HG02798 (cell line): ENCODE data around the gene SUGP1.
A peak's percentile ranks its signal among the peaks of the same experiment; 100 is the strongest.
"Not testable (repeated sequence)": the region's sequence is repeated elsewhere in the genome, so short reads cannot be mapped to it uniquely, and the experiment has no call there.

Source experiments
- ATAC-seq: cut with Tn5 transposase; IDR thresholded peaks from one replicate; pipeline ENCODE4 v1.9.1; 2021; ENCODE audit warnings: mild to moderate bottlenecking; ENCODE audit not compliant: unreplicated experiment, poor library complexity

Gene SUGP1, protein sequence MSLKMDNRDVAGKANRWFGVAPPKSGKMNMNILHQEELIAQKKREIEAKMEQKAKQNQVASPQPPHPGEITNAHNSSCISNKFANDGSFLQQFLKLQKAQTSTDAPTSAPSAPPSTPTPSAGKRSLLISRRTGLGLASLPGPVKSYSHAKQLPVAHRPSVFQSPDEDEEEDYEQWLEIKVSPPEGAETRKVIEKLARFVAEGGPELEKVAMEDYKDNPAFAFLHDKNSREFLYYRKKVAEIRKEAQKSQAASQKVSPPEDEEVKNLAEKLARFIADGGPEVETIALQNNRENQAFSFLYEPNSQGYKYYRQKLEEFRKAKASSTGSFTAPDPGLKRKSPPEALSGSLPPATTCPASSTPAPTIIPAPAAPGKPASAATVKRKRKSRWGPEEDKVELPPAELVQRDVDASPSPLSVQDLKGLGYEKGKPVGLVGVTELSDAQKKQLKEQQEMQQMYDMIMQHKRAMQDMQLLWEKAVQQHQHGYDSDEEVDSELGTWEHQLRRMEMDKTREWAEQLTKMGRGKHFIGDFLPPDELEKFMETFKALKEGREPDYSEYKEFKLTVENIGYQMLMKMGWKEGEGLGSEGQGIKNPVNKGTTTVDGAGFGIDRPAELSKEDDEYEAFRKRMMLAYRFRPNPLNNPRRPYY

DNA sequence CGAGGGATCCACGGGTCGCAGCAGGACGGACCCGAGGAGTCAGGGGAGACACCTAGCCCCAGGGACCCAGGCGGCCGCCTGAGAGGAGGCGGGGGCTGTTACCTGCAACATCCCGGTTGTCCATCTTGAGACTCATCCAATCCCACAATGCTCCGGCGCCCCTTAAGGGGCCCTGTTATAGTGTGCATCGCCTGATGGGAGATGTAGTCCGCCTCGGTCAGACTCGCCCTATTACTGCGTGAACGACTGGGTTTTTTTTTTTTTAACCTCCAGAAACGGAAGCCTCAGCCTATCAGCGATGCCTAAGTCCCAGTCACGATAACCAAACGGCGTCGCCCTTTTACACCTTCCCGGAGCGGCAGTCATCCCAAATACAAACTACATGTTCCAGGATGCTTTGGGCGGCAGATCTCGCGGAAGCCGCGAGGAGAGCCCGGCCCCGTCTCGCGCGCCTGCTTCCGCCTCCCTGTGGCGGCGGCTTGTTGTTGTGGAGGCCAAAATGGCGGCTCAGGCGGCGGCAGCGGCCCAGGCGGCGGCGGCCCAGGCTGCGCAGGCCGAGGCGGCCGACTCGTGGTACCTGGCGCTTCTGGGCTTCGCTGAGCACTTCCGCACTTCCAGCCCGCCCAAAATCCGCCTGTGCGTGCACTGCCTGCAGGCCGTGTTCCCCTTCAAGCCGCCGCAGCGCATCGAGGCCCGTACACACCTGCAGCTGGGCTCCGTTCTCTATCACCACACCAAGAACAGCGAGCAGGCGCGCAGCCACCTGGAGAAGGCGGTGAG, at the start of gene SUGP1, which contains the start of gene MAU2:
Gene SUGP1, minus strand, starts transcription at position 149 of the 780 bp plus-strand sequence. Its CDS starts 13 bp downstream, at position 136.
Gene MAU2, plus strand, starts transcription at position 469 of the 780 bp plus-strand sequence. Its CDS starts 31 bp downstream, at position 500.
- peak; percentile 90 for ATAC-seq

DNA sequence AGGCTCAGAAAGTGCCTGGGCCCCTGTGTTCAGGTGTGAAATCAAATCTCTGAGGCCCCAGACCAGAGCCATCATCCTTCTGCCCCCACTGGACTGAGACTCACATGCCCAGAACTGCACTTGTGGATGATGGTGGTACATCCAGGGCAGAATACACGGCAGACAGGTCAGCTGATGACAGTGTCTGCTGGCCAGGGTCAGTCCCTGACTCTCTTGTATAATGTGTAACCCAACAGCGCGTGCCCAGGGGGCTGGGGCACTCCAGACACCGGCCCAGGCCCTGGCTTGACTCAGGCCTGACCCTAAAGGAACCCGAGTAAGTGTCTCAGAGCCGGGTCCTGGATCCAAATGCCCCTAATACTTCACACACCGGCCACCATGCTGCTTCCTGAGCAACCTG, 47.8 kb upstream of the SUGP1 start:
- no peak for ATAC-seq

DNA sequence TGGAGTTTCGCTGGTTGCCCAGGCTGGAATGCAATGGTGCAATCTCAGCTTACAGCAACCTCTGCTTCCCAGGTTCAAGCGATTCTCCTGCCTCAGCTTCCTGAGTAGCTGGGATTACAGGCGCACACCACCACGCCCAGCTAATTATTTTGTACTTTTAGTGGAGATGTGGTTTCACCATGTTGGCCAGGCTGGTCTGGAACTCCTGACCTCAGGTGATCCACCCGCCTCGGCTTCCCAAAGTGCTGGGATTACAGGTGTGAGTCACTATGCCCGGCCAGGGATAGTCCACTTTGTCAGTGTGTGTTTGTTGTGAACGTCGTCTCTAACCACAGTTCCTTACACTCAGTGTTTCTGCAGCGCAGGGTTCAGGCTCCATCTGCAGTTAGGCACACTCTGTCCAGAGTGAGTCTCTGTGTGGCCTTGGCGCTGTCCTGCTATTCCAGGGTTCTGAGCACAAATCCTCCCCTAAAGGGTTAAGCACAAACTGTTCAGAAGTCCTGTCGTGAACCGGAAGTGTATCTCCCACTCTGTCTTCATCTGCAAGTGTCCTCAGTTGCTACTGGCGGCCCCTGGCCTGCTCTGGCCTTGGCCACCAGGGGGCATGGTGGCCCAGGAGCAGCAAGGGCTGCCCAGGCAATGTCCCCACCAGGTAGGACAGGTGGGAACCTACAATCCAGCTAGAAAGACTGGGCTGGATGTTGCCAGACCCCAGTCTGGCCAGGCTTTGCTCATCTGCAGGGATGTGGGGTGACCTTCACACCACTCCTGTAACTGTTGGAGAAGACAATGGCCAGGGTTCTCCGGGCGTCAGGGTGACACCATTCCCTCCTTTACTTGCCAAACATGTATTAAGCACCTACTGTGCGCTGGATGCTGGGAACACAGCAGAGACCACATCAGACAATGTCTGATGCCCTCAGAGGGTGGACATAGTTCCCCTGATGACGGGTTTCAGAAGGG, 46.4 kb upstream of the SUGP1 start:
- ATAC-seq: peak; percentile 80

DNA sequence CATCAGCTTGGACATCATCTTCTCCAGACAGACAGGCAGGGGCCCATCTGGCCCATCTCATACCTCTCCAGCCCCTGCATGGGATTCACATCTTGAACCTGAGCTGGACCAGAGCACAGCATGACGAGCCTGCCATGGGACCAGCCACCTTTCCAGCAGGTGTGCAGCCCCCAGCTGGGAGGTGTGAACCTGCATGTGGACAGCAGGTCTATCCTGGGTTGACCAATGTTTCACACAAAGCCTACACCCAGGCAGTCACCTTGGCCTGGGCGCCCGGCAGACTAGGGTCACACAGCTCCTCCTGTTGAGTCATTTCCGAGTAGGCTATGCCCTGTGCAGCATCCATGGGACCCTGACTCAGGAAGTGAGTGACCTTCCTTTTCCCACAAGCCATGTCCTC, 41.8 kb upstream of the SUGP1 start:
- ATAC-seq: no peak

DNA sequence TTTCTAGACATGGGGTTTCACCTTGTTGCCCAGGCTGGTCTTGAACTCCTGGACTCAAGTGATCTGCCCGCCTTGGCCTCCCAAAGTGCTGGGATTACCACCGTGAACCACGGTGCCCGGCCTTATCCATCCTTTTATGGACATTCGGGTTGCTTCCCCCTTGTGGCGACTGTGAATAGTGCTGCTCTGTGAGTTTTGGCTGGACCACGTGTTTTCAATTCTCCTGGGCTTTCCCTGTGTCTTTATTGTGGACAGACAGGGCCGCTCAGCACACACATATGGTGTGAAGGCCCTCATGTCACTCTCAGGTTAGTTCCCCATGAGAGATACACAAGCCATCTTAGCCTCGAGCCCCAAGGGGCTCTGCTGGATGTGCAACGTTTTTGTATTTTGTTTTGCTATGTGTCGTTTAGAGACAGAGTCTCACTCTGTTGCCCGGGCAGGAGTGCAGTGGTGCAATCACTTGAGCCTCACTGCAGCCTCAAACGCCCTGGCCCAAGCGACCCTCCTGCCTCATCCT, 40.8 kb upstream of the SUGP1 start:
- peak; percentile 65 for ATAC-seq

DNA sequence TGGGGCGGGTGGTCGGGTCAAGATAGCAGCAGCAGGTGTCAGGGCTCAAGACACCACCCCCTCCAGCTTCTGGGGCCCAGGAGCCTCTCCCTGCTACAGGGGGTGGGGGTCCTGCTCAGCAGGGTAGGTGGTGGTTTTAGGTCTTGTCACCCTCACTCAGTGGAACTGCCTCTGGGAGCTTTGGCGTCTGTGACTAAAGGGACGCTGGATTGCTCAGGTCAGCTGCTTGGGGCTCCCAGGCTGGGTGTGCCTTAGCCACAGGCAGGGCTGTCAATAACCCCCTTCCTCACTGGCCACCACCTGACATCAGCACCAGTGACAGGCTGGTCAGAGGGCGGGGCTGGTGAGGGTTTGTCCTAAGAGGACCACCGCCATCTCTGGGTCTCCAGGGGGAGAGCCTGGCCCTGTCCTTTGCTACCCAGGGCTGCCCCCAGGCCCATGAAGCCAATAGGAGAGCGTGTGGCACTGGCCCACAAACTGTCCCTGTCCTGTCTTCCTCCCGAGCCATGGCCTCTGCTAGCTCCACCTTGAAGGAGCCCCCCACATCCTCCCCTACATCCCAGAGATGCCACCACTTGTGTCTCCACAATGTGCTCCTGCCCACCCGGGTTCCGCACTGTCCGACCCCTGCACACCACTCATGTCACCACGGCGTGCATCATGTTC, 36.7 kb upstream of the SUGP1 start:
- no peak for ATAC-seq

DNA sequence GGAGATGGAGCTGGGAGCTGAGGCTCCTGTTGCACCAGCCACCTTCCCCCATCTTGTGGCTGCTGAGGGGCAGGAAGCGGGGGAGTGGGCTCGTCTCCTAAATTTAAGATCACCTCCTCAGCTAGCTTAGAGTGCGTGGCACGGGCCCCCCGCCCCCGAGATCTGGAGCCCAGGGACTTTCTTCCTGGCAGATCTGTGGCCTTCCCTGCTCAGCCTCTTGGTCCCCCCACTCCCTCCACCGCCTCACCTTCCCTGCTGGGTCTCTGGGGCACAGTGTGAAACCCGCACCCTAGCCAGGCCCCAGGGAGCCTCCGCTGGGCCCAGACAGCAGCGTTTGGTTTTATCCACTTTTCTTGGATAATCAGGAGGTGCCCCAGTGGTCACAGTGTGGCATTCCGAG, 36.2 kb upstream of the SUGP1 start:
- ATAC-seq: no peak

DNA sequence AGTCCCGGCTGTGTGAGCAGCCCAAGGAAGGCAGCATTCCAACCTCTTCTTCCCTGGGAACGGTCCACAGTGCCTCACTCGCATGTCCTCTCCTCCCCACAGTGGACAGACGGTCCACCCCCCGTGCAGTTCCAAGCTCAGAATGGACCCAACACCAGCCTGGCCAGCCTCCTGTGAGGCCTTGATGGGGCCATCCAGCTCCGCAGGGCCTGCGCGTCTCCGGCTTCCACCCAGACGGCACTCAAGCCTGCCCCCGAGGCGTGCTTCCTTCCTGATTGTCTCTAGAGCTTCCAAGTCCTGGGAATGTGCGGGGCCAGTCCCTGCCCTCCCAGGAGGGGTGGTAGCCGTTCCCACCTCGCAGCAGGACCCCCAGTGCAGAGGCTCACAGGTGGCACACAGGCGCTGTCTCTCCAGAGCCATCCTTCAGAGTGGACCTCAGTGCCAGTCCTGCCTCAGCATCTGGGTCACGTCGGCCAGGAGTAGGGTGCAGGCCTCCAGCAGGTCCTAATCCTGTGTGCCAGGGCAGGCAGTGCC, 35.4 kb upstream of the SUGP1 start:
- no peak for ATAC-seq

DNA sequence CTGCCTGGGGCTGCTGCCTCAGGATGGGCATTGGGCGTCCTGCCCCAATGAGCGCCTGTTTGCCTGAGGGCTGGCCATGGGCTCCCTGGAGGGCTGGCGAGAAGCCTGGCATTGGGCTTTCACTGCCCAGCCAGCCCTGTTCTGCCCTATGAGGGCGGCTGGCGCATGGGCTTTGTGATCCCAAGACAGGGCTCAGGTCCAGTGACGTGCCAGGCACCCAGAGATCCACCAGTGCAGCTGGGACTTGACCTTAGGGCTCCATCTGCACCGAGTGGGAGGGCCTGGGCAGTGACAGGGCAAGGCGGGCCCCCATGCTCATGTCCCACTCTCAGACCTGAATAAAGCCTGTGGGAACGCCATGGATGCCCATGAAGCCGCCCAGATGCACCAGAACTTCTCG, 34.6 kb upstream of the SUGP1 start:
- ATAC-seq: no peak

DNA sequence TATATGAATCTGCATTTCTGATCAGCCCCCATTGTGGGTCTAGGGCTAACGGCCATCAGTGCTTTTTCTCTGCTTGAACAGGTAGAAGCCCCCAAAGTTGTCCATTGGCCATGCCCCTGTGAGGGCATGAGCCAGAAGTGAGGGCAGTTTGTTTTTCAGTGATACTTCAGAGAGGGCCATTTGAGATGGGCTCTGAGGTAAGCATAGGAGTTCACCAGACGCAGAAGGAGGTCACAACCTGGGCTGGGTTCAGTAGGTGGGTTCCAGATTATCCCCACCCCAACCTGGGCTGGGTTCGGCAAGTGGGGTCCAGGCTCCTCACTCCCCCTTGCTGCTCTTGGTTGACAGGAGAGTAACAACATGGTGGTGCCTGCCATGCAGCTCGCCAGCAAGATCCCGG, 33.7 kb upstream of the SUGP1 start:
- ATAC-seq: no peak

DNA sequence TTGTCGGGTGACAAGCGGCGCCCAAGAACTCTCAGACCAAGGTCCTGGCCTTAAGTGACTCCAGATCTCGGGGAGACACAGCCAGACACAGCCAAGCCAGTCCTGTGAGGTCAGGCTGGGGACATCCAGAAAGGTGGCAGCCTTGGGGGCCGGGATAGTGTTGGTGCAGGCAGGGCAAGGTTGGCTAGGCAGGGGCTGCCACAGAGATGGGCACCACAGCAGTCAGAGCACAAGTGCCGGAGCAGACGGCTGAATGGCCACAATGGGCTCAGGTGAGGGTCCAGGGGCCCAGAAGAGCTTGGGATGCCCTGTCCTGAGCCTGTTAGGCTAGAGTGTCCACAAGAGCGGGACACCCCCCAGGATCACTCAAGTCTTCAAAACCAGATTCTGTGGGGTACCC, 32.5 kb upstream of the SUGP1 start:
- no peak for ATAC-seq

DNA sequence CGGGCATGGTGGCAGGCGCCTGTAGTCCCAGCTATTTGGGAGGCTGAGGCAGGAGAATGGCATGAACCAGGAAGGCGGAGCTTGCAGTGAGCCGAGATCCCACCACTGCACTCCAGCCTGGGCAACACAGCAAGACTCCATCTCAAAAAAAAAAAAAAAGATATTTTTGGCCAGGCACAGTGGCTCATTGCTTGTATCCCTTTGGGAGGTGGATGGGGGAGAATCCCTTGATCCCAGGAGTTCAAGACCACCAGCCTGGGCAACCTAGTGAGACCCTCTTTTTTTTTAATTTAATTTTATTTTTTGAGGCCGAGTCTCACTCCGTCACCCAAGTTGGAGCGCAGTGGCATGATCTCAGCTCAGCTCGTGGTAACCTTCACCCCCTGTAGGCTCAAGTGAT, 30.4 kb upstream of the SUGP1 start:
- not testable (repeated sequence) for ATAC-seq

DNA sequence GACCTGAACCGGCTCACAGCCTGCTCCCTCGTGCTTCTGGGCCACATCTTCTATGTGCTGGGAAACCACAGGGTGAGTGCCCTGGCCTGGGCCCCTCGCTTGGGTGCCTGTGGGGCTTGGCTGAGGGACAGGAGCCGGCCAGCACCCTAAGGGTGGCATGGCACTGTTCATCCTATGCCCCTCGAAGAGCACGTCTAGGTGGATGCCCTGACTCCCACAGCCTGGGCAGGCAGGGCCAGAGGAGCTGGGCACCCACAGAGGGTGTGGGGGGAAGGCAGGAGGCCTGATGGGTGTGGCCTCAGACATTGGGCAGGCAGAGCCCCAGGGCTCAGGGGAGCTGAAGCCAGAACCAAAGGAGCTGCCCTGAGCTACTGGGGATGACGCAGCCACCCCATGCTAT, 29.1 kb upstream of the SUGP1 start:
- ATAC-seq: no peak

DNA sequence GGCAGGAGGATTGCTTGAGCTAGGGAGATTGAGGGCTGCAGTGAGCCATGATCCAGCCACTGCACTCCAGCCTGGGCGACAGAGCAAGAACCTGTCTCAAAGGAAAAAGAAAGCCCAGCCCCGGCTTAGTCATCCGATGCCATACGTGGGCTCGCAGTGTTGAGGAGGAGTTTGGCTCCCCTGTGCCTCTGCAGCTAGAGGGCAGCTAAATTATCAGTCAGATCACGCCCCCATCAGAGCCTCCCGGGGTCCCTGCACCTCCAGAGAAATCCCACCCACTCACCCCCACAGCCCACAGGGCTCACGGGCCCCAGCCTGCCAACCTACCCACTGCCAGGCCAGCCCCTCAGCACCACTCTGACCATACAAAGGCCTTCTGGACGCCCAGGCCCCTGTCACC, 28.0 kb upstream of the SUGP1 start:
- no peak for ATAC-seq

DNA sequence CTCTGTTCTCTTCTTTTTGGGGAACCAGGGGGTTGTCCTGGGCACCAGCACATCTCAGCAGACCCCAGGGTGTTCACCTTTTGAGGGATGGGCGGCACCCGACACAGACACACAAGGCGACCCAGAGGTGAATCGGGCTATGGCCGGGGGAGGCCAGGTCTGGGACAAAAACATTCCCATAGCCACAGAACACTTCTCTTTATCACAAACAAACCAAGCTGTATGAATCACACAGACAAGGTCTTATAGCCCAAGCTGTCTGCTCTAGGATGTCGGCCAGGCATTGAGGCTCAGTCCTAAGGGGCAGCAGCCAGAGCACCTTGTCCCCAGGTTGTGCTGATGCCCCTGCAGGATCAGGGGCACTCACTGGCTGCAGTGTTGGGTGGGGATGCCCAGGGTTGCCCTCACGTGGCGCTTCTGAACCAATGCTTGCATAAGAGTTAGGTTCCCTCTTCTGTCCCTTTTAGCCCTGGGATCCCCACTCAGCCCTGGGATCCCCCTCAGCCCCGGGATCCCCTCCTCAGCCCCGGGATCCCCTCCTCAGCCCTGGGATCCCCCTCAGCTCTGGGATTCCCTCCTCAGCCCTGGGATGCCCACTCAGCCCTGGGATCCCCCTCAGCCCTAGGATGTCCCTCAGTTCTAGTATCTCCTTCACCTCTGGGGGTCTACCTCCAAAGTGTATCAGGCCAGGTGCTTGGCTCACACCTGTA, 27.2 kb upstream of the SUGP1 start:
- no peak for ATAC-seq

DNA sequence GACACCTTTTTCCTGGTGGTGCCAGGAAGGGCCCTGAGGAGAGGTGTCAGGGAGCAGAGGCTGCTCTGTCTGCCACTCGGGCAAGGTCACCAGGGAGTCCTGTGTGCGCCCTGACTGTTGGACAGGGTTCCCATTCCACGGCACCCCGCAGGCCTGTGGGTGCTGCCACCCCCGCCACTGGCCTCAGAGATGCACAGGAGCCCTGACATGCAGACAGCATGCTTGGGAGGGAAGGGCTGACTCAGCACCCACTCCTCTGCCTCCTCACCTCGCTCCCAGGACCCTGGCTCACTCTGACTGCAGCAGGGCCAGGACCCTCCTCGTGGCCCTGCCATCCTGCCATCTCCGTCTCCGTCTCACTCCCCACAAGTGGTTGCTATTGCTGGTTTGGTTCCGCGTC, 25.7 kb upstream of the SUGP1 start:
- no peak for ATAC-seq

DNA sequence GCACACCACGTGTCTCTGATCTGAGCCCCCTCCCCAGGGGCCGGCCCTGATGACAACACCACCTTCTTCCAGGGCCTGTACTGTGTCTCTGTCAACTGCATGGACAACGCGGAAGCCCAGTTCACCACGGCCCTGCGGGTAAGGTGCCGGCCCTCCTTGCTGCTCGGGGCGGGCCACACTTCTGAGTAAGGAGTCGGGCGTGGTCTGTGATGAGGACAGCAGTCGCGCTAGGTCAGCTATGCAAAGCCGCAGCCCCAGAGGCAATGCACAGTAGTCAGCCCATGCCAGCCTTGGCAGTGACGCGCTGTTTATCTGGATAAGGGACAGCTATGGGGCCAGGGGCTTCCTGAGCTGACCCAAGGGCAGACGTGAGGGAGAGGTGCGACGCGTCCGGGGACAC, 24.9 kb upstream of the SUGP1 start:
- ATAC-seq: no peak

DNA sequence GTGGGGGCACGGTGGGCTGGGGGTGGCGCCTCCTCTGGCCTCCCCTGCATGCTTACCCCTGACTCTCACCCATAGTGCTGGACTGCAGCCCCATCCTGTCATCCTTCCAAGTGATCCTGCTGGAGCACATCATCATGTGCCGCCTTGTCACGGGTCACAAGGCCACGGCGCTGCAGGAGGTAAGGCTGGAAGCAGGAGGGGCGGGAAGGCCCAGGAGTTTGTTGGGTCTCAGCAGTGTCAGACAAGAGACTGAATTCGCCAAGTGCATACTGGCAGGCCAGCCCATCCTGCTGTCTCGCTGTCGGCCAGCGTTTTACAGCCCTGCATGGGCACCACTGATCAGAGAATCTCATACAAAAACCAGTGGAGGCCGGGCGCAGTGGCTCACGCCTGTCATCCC, 23.5 kb upstream of the SUGP1 start:
- no peak for ATAC-seq
